PC-9 (cell line): ENCODE data around the gene MTMR10. TPM values are rescaled to one million over a fixed set of nuclear protein-coding genes. Genes with fewer than 3 reads are reported as not detected.

Source experiments
- BruUV-seq: library from RNA; stranded (reverse); fragments of 400-500 nt; replicated peaks from 2 replicates; lab custom pipeline; 2021; lab: Mats Ljungman, UMichigan
- CTCF ChIA-PET: fragments of 300-600 bp; sonication (Branson Sonifier 250); formaldehyde crosslinking; loops from one replicate; lab custom pipeline; 2022; ENCODE audit warnings: antibody characterized with exemption; lab: Charles Lee
- POLR2A ChIA-PET: fragments of 300-600 bp; sonication (Branson Sonifier 250); formaldehyde crosslinking; loops from one replicate; lab custom pipeline; 2022; ENCODE audit warnings: antibody characterized with exemption; ENCODE audit not compliant: unreplicated experiment; lab: Charles Lee
- DNase-seq, 2 experiments: peaks; one replicate each; pipeline versions ENCODE4 v3.0.0 to v3.0.0-alpha.2; 2015 to 2022; ENCODE audit warnings: mixed read lengths in 1 of 2
- H2AFZ ChIP-seq: fragments of 200-600 bp; sonication (generic); 2 replicates; pipeline ENCODE4 v1.8.1; 2017; ENCODE audit warnings: antibody characterized with exemption
- H3F3A ChIP-seq: fragments of 200-600 bp; sonication (generic); 2 replicates; pipeline ENCODE4 v1.8.1; 2017; ENCODE audit warnings: antibody characterized with exemption, mild to moderate bottlenecking, low read depth; ENCODE audit not compliant: insufficient read depth
- H3K27ac ChIP-seq: fragments of 200-600 bp; sonication (generic); 2 replicates; pipeline ENCODE4 v1.6.1; 2016; ENCODE audit warnings: mixed run types
- H3K27me3 ChIP-seq: fragments of 200-600 bp; sonication (generic); 2 replicates; pipeline ENCODE4 v1.6.1; 2016; ENCODE audit warnings: low read depth, mixed run types; ENCODE audit not compliant: insufficient read depth
- H3K36me3 ChIP-seq: fragments of 200-600 bp; sonication (generic); 2 replicates; pipeline ENCODE4 v1.6.1; 2016; ENCODE audit warnings: low read depth, mixed run types
- H3K4me1 ChIP-seq: fragments of 200-600 bp; sonication (generic); replicated peaks from 2 replicates; pipeline ENCODE4 v1.6.1; 2016; ENCODE audit warnings: mixed run types; ENCODE audit not compliant: insufficient read depth
- H3K4me2 ChIP-seq: fragments of 200-600 bp; sonication (generic); 2 replicates; pipeline ENCODE4 v1.6.1; 2017; ENCODE audit warnings: mixed run types
- H3K4me3 ChIP-seq: fragments of 200-600 bp; sonication (generic); 2 replicates; pipeline ENCODE4 v1.6.1; 2016; ENCODE audit warnings: mixed run types
- H3K79me2 ChIP-seq: fragments of 200-600 bp; sonication (generic); 2 replicates; pipeline ENCODE4 v1.6.1; 2017; ENCODE audit warnings: low read depth, mixed run types
- H3K9me2 ChIP-seq: fragments of 200-600 bp; sonication (generic); 2 replicates; pipeline ENCODE4 v1.8.1; 2017; ENCODE audit warnings: mild to moderate bottlenecking; ENCODE audit not compliant: insufficient read depth
- H3K9me3 ChIP-seq: fragments of 200-600 bp; sonication (generic); 2 replicates; pipeline ENCODE4 v1.8.1; 2016; ENCODE audit warnings: low read depth; ENCODE audit not compliant: insufficient read depth
- H4K20me1 ChIP-seq: fragments of 200-600 bp; sonication (generic); 2 replicates; pipeline ENCODE4 v1.8.1; 2017; ENCODE audit not compliant: insufficient read depth
- CTCF ChIP-seq: fragments of 200-600 bp; sonication (generic); conservative IDR thresholded peaks from 2 replicates; pipeline ENCODE4 v1.6.1; 2017; ENCODE audit warnings: mixed run types, antibody characterized with exemption, mild to moderate bottlenecking, moderate library complexity
- EZH2 ChIP-seq: fragments of 200-600 bp; sonication (generic); IDR thresholded peaks from 2 replicates; pipeline ENCODE4 v1.8.0; 2017; ENCODE audit warnings: antibody characterized with exemption, low read depth
- intact Hi-C: fragments of 100-400 bp; cut with micrococcal nuclease; formaldehyde crosslinking; loops from one replicate; pipeline ENCODE4 v1.10.0; 2022; ENCODE audit not compliant: unreplicated experiment
- total RNA-seq: library from RNA; stranded (reverse); gene quantifications from 2 replicates; pipeline ENCODE4 v1.2.3, GENCODE V29; 2021

The MTMR10 gene
- total RNA-seq, 1 experiment from 2014 or later: 6.2 TPM

GRCh38 chr15:31039961-31040360, 48.5 kb upstream of the MTMR10 start:
- ChIA-PET POLR2A (no interaction called here), CTCF (no interaction called here)
- DNase-seq: no peak
- intact Hi-C loops: loop anchor here (5.0 kb wide), 1 partner anchor 122 kb away; no protein-coding TSS in a partner anchor
- no peaks in the 10 kb centered on the region for H3K36me3 ChIP-seq
- no peaks in the 10 kb centered on the region for H3K79me2 ChIP-seq
- no peaks in the 10 kb centered on the region for H4K20me1 ChIP-seq
- H3K9me3 ChIP-seq: no peaks in the 10 kb centered on the region
- H2AFZ ChIP-seq: no peak overlapping the region
- no peak overlapping the region for H3K4me2 ChIP-seq
- no TSS peak for BruUV-seq
- peaks cover 43% of the 10 kb centered on the region for H3K27me3 ChIP-seq
- H3F3A ChIP-seq: no peaks in the 10 kb centered on the region
- H3K27ac ChIP-seq: no peak overlapping the region
- no peak overlapping the region for H3K4me3 ChIP-seq
- no peaks in the 10 kb centered on the region for H3K4me1 ChIP-seq
- H3K9me2 ChIP-seq: no peaks in the 10 kb centered on the region
- TF ChIP-seq EZH2: no peak
- no peak for TF ChIP-seq CTCF

- Histone ChIP-seq H3K9me3 (no peaks in the 10 kb centered on the region), H3K27me3 (peaks cover 37% of the 10 kb centered on the region), H2AFZ (no peak overlapping the region), H3K4me2 (no peak overlapping the region), H3K4me1 (no peaks in the 10 kb centered on the region), H3K9me2 (no peaks in the 10 kb centered on the region), H3K4me3 (no peak overlapping the region), H3K79me2 (no peaks in the 10 kb centered on the region), H3K36me3 (no peaks in the 10 kb centered on the region), H4K20me1 (no peaks in the 10 kb centered on the region), H3K27ac (no peak overlapping the region), H3F3A (no peaks in the 10 kb centered on the region)
- POLR2A ChIA-PET: no interaction called here
- BruUV-seq: no TSS peak
- intact Hi-C loops: no loop called here
- no peak for DNase-seq
- no peak for TF ChIP-seq EZH2
- TF ChIP-seq CTCF: no peak
- CTCF ChIA-PET: no interaction called here
Measured at GRCh38 chr15:31037731-31038477, 46.5 kb upstream of the MTMR10 start.

- Histone ChIP-seq H3F3A (no peaks in the 10 kb centered on the region), H3K27ac (no peak overlapping the region), H3K9me2 (no peaks in the 10 kb centered on the region), H2AFZ (no peak overlapping the region), H3K9me3 (no peaks in the 10 kb centered on the region), H3K4me1 (no peaks in the 10 kb centered on the region), H3K4me3 (no peak overlapping the region), H3K79me2 (no peaks in the 10 kb centered on the region), H3K36me3 (no peaks in the 10 kb centered on the region), H4K20me1 (no peaks in the 10 kb centered on the region), H3K4me2 (no peak overlapping the region), H3K27me3 (peaks cover 26% of the 10 kb centered on the region)
- no peak for DNase-seq
- ChIA-PET POLR2A (no interaction called here), CTCF (no interaction called here)
- no peak for TF ChIP-seq CTCF
- no peak for TF ChIP-seq EZH2
- no TSS peak for BruUV-seq
- intact Hi-C loops: no loop called here
Measured at GRCh38 chr15:31036783-31037182, 45.4 kb upstream of the MTMR10 start.
